HEK293 (cell line): Measurements from ENCODE around the gene CCL19.

Experiments used
- GLI2 ChIP-seq: fragments of 450-650 bp; formaldehyde crosslinking; IDR thresholded peaks from 2 replicates; pipeline ENCODE4; 2017; ENCODE audit warnings: missing biosample characterization, missing genetic modification characterization, low read depth, borderline replicate concordance
- GLIS1 ChIP-seq: fragments of 450-650 bp; formaldehyde crosslinking; IDR thresholded peaks from 2 replicates; pipeline ENCODE4 v1.5.1; 2016; ENCODE audit warnings: missing biosample characterization, missing genetic modification characterization
- HOXD13 ChIP-seq: sonication (generic); formaldehyde crosslinking; IDR thresholded peaks from 2 replicates; pipeline ENCODE4 v1.8.0; 2022; ENCODE audit warnings: missing genetic modification reagents, borderline replicate concordance
- KLF1 ChIP-seq: fragments of 450-650 bp; formaldehyde crosslinking; IDR thresholded peaks from 2 replicates; pipeline ENCODE4 v1.5.1; 2016; ENCODE audit warnings: missing biosample characterization, missing genetic modification characterization
- OSR2 ChIP-seq: fragments of 450-650 bp; formaldehyde crosslinking; IDR thresholded peaks from 2 replicates; pipeline ENCODE4 v1.5.1; 2016; ENCODE audit warnings: missing biosample characterization, missing genetic modification characterization
- RBAK ChIP-seq: fragments of 450-650 bp; formaldehyde crosslinking; IDR thresholded peaks from 2 replicates; pipeline ENCODE4 v1.5.1; 2016; ENCODE audit warnings: missing biosample characterization, missing genetic modification characterization
- SALL2 ChIP-seq: fragments of 450-650 bp; formaldehyde crosslinking; IDR thresholded peaks from 2 replicates; pipeline ENCODE4 v1.5.0; 2017; ENCODE audit warnings: missing biosample characterization, mild to moderate bottlenecking, missing genetic modification characterization, borderline replicate concordance
- ZFP37 ChIP-seq: fragments of 450-650 bp; formaldehyde crosslinking; IDR thresholded peaks from 2 replicates; pipeline ENCODE4 v1.5.1; 2016; ENCODE audit warnings: missing biosample characterization, missing genetic modification characterization
- ZFP69B ChIP-seq: fragments of 450-650 bp; formaldehyde crosslinking; IDR thresholded peaks from 2 replicates; pipeline ENCODE4 v1.5.1; 2016; ENCODE audit warnings: missing biosample characterization, missing genetic modification characterization
- ZNF155 ChIP-seq: fragments of 450-650 bp; formaldehyde crosslinking; IDR thresholded peaks from 2 replicates; pipeline ENCODE4 v1.5.1; 2016; ENCODE audit warnings: missing biosample characterization, missing genetic modification characterization
- ZNF184 ChIP-seq: fragments of 450-650 bp; IDR thresholded peaks from 2 replicates; pipeline ENCODE4 v1.5.1; 2018; ENCODE audit warnings: missing biosample characterization, mild to moderate bottlenecking, missing genetic modification characterization
- ZNF23 ChIP-seq: fragments of 450-650 bp; formaldehyde crosslinking; IDR thresholded peaks from 2 replicates; pipeline ENCODE4 v1.5.1; 2016; ENCODE audit warnings: missing biosample characterization, missing genetic modification characterization, borderline replicate concordance
- ZNF266 ChIP-seq: fragments of 450-650 bp; formaldehyde crosslinking; IDR thresholded peaks from 2 replicates; pipeline ENCODE4 v1.5.1; 2016; ENCODE audit warnings: missing biosample characterization, missing genetic modification characterization, low read depth
- ZNF335 ChIP-seq: fragments of 450-650 bp; formaldehyde crosslinking; conservative IDR thresholded peaks from 2 replicates; pipeline ENCODE4 v1.5.1; 2016; ENCODE audit warnings: missing biosample characterization, missing genetic modification characterization
- ZNF354C ChIP-seq: fragments of 450-650 bp; formaldehyde crosslinking; IDR thresholded peaks from 2 replicates; pipeline ENCODE4 v1.5.1; 2016; ENCODE audit warnings: missing biosample characterization, missing genetic modification characterization, low read depth, borderline replicate concordance
- ZNF416 ChIP-seq: fragments of 450-650 bp; formaldehyde crosslinking; IDR thresholded peaks from 2 replicates; pipeline ENCODE4 v1.5.1; 2016; ENCODE audit warnings: missing biosample characterization, missing genetic modification characterization
- ZNF473 ChIP-seq: fragments of 450-650 bp; formaldehyde crosslinking; IDR thresholded peaks from 2 replicates; pipeline ENCODE4 v1.5.1; 2017; ENCODE audit warnings: missing biosample characterization, missing genetic modification characterization
- ZNF521 ChIP-seq: fragments of 450-650 bp; formaldehyde crosslinking; IDR thresholded peaks from 2 replicates; pipeline ENCODE4 v1.5.1; 2017; ENCODE audit warnings: missing biosample characterization, mild to moderate bottlenecking, missing genetic modification characterization
- ZNF529 ChIP-seq: fragments of 450-650 bp; formaldehyde crosslinking; IDR thresholded peaks from 2 replicates; pipeline ENCODE4 v1.5.1; 2017; ENCODE audit warnings: missing genetic modification characterization, missing biosample characterization; ENCODE audit not compliant: insufficient replicate concordance
- ZNF544 ChIP-seq: fragments of 450-650 bp; formaldehyde crosslinking; IDR thresholded peaks from 2 replicates; pipeline ENCODE4 v1.5.0; 2017; ENCODE audit warnings: missing biosample characterization, missing genetic modification characterization
- ZNF571 ChIP-seq: fragments of 450-650 bp; formaldehyde crosslinking; IDR thresholded peaks from 2 replicates; pipeline ENCODE4 v1.5.0; 2017; ENCODE audit warnings: missing biosample characterization, missing genetic modification characterization
- ZNF585B ChIP-seq: fragments of 450-650 bp; formaldehyde crosslinking; IDR thresholded peaks from 2 replicates; pipeline ENCODE4 v1.5.1; 2016; ENCODE audit warnings: missing biosample characterization, missing genetic modification characterization
- ZNF658 ChIP-seq: fragments of 450-650 bp; formaldehyde crosslinking; IDR thresholded peaks from 2 replicates; pipeline ENCODE4; 2016; ENCODE audit warnings: missing biosample characterization, missing genetic modification characterization
- ZNF707 ChIP-seq: fragments of 450-650 bp; formaldehyde crosslinking; IDR thresholded peaks from 2 replicates; pipeline ENCODE4 v1.5.1; 2016; ENCODE audit warnings: missing biosample characterization, missing genetic modification characterization
- ZNF830 ChIP-seq: fragments of 450-650 bp; IDR thresholded peaks from 2 replicates; pipeline ENCODE4 v1.5.0; 2018; ENCODE audit warnings: missing biosample characterization, missing genetic modification characterization, low read depth, mild to moderate bottlenecking, moderate library complexity
- ZSCAN16 ChIP-seq: fragments of 450-650 bp; formaldehyde crosslinking; IDR thresholded peaks from 2 replicates; pipeline ENCODE4 v1.5.1; 2016; ENCODE audit warnings: missing biosample characterization, missing genetic modification characterization
- ZSCAN30 ChIP-seq: fragments of 450-650 bp; IDR thresholded peaks from 2 replicates; pipeline ENCODE4 v1.5.1; 2018; ENCODE audit warnings: missing biosample characterization, mild to moderate bottlenecking, missing genetic modification characterization, moderate library complexity
- TF ChIP-seq, protein P1 (sequence below): fragments of 450-650 bp; formaldehyde crosslinking; IDR thresholded peaks from 2 replicates; pipeline ENCODE4 v1.5.1; 2016; ENCODE audit warnings: missing biosample characterization, missing genetic modification characterization
- TF ChIP-seq, protein P2 (sequence below): fragments of 450-650 bp; formaldehyde crosslinking; IDR thresholded peaks from 2 replicates; pipeline ENCODE4 v1.5.1; 2016; ENCODE audit warnings: missing biosample characterization, missing genetic modification characterization
- TF ChIP-seq, protein P3 (sequence below): sonication (generic); formaldehyde crosslinking; IDR thresholded peaks from 2 replicates; pipeline ENCODE4 v1.8.1; 2022; ENCODE audit warnings: mild to moderate bottlenecking, moderate library complexity, missing genetic modification reagents
- TF ChIP-seq, protein P4 (sequence below): fragments of 450-650 bp; formaldehyde crosslinking; IDR thresholded peaks from 2 replicates; pipeline ENCODE4 v1.5.1; 2016; ENCODE audit warnings: missing biosample characterization, missing genetic modification characterization, low read depth
- TF ChIP-seq, protein P5 (sequence below): fragments of 450-650 bp; formaldehyde crosslinking; IDR thresholded peaks from 2 replicates; pipeline ENCODE4 v1.5.0; 2017; ENCODE audit warnings: missing biosample characterization, missing genetic modification characterization, borderline replicate concordance

CCL19 gene

DNA sequence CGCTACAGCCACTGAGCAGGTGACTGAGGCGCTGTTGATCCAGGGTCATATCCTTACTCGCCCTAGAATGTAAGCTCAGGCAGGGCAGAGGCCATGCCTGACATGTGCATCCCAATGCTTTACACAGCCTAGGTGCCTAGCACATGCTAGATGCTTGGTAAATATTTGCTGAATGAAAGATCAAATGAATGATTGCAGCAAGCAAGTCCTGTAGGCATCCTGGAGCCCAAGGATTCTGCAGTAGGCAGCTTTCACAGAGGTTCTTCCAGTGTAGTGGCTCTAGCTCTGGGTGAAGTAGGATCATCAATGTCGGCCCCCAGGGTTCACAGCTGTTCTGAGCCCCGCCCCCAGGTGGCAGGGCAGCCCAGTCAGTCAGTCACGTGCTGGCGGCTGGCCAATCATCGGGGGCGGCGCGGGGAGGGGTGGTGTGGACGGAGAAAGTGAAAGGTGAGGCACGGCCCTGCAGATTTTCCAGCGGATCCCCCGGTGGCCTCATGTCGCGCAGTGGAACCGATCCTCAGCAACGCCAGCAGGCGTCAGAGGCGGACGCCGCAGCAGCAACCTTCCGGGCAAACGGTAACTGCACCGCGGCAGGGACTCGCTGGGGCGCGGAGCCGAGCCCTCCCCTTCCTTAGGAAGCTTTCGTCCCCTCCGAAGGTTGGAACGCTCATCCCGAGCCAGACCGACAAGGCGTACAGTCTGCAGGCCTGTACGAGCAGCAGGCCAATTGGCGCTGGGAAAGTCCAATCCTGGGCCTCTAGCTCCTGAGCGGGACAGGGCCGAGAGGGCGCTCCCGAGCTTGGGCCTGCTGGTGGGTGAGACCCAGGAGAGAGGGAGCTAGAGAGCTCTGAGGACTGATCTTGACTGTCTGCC lies 44.6 kb downstream of the CCL19 start, which contains the start of gene GALT (continued):
- TF ChIP-seq HOXD13 (CRISPR knock-in tag) = no peak; the same call in 1 of the 2 replicates
- no peak for TF ChIP-seq SALL2 (tag by site-specific recombination)
- TF ChIP-seq ZNF544 = no peak
- no peak for TF ChIP-seq ZNF266
- no peak for TF ChIP-seq RBAK (tag by site-specific recombination)
- peak; percentile 89 for TF ChIP-seq ZNF335 (tag by site-specific recombination)
- TF ChIP-seq ZNF184 (tag by site-specific recombination) = no peak
- TF ChIP-seq ZNF571 (tag by site-specific recombination) = no peak
- TF ChIP-seq GLI2 = no peak
- no peak for TF ChIP-seq ZNF23 (tag by site-specific recombination)
- no peak for TF ChIP-seq ZNF155 (tag by site-specific recombination)
- TF ChIP-seq, protein P1, sequence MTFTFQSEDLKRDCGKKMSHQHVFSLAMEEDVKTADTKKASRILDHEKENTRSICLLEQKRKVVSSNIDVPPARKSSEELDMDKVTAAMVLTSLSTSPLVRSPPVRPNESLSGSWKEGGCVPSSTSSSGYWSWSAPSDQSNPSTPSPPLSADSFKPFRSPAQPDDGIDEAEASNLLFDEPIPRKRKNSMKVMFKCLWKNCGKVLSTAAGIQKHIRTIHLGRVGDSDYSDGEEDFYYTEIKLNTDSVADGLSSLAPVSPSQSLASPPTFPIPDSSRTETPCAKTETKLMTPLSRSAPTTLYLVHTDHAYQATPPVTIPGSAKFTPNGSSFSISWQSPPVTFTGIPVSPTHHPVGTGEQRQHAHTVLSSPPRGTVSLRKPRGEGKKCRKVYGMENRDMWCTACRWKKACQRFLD (tag by site-specific recombination) = no peak
- 0 out of 2 replicates have a peak, but pooled peaks have one; percentile 47 for TF ChIP-seq ZFP37 (tag by site-specific recombination)
- TF ChIP-seq ZNF354C (tag by site-specific recombination) = no peak
- TF ChIP-seq ZNF473 (tag by site-specific recombination) = no peak
- TF ChIP-seq GLIS1 = peak; percentile 85
- TF ChIP-seq, protein P2, sequence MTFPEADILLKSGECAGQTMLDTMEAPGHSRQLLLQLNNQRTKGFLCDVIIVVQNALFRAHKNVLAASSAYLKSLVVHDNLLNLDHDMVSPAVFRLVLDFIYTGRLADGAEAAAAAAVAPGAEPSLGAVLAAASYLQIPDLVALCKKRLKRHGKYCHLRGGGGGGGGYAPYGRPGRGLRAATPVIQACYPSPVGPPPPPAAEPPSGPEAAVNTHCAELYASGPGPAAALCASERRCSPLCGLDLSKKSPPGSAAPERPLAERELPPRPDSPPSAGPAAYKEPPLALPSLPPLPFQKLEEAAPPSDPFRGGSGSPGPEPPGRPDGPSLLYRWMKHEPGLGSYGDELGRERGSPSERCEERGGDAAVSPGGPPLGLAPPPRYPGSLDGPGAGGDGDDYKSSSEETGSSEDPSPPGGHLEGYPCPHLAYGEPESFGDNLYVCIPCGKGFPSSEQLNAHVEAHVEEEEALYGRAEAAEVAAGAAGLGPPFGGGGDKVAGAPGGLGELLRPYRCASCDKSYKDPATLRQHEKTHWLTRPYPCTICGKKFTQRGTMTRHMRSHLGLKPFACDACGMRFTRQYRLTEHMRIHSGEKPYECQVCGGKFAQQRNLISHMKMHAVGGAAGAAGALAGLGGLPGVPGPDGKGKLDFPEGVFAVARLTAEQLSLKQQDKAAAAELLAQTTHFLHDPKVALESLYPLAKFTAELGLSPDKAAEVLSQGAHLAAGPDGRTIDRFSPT (tag by site-specific recombination) = 0 out of 2 replicates have a peak, but pooled peaks have one; percentile 20
- no peak for TF ChIP-seq ZNF830 (tag by site-specific recombination)
- TF ChIP-seq ZSCAN16 (tag by site-specific recombination) = no peak
- 0 out of 2 replicates have a peak, but pooled peaks have one; percentile 47 for TF ChIP-seq ZFP69B (tag by site-specific recombination)
- TF ChIP-seq, protein P3, sequence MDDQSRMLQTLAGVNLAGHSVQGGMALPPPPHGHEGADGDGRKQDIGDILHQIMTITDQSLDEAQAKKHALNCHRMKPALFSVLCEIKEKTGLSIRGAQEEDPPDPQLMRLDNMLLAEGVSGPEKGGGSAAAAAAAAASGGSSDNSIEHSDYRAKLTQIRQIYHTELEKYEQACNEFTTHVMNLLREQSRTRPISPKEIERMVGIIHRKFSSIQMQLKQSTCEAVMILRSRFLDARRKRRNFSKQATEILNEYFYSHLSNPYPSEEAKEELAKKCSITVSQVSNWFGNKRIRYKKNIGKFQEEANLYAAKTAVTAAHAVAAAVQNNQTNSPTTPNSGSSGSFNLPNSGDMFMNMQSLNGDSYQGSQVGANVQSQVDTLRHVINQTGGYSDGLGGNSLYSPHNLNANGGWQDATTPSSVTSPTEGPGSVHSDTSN (CRISPR knock-in tag) = no peak
- 0 out of 2 replicates have a peak, but pooled peaks have one; percentile 15 for TF ChIP-seq KLF1 (tag by site-specific recombination)
- TF ChIP-seq OSR2 (tag by site-specific recombination) = no peak
- TF ChIP-seq ZNF416 (tag by site-specific recombination) = no peak
- TF ChIP-seq ZNF658 (tag by site-specific recombination) = no peak
- TF ChIP-seq, protein P4, sequence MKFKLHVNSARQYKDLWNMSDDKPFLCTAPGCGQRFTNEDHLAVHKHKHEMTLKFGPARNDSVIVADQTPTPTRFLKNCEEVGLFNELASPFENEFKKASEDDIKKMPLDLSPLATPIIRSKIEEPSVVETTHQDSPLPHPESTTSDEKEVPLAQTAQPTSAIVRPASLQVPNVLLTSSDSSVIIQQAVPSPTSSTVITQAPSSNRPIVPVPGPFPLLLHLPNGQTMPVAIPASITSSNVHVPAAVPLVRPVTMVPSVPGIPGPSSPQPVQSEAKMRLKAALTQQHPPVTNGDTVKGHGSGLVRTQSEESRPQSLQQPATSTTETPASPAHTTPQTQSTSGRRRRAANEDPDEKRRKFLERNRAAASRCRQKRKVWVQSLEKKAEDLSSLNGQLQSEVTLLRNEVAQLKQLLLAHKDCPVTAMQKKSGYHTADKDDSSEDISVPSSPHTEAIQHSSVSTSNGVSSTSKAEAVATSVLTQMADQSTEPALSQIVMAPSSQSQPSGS = no peak
- TF ChIP-seq ZNF707 (tag by site-specific recombination) = no peak
- TF ChIP-seq ZSCAN30 (tag by site-specific recombination) = no peak
- TF ChIP-seq ZNF529 (tag by site-specific recombination) = no peak
- TF ChIP-seq, protein P5, sequence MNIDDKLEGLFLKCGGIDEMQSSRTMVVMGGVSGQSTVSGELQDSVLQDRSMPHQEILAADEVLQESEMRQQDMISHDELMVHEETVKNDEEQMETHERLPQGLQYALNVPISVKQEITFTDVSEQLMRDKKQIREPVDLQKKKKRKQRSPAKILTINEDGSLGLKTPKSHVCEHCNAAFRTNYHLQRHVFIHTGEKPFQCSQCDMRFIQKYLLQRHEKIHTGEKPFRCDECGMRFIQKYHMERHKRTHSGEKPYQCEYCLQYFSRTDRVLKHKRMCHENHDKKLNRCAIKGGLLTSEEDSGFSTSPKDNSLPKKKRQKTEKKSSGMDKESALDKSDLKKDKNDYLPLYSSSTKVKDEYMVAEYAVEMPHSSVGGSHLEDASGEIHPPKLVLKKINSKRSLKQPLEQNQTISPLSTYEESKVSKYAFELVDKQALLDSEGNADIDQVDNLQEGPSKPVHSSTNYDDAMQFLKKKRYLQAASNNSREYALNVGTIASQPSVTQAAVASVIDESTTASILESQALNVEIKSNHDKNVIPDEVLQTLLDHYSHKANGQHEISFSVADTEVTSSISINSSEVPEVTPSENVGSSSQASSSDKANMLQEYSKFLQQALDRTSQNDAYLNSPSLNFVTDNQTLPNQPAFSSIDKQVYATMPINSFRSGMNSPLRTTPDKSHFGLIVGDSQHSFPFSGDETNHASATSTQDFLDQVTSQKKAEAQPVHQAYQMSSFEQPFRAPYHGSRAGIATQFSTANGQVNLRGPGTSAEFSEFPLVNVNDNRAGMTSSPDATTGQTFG = no peak
- no peak for TF ChIP-seq ZNF521 (tag by site-specific recombination)
- TF ChIP-seq ZNF585B (tag by site-specific recombination) = no peak
